Keratinocyte (primary cell): ENCODE measurements around the gene FNDC11. TPM values are rescaled to one million over a fixed set of nuclear protein-coding genes. Genes with fewer than 3 reads are reported as not detected.
A peak's percentile ranks its signal among the peaks of the same experiment; 100 is the strongest.

ENCODE experiments used
- DNase-seq: peaks from one replicate; pipeline ENCODE4 v3.0.0-alpha.2; 2011; ENCODE audit warnings: low read depth, missing footprints, low spot score
- FAIRE-seq: peaks from 2 replicates; lab custom pipeline; 2011; peaks lifted over from hg19 to GRCh38; lab: Jason Lieb, UNC
- H2AFZ ChIP-seq: 2 replicates; pipeline ENCODE4 v1.6.0; 2012; ENCODE audit warnings: low read length, control low read depth, inconsistent platforms; ENCODE audit not compliant: control insufficient read depth
- H3K27ac ChIP-seq: 2 replicates; pipeline ENCODE4 v1.5.1; 2011; ENCODE audit warnings: low read length; ENCODE audit not compliant: control insufficient read depth, insufficient read depth
- H3K27me3 ChIP-seq: 3 replicates; pipeline ENCODE4 v1.6.0; 2011; ENCODE audit warnings: low read length; ENCODE audit not compliant: control insufficient read depth, insufficient read depth; ENCODE audit errors: extremely low read depth
- H3K36me3 ChIP-seq, 2 experiments: 2 replicates in 1 of 2; 3 replicates in 1 of 2; pipeline ENCODE4 v1.5.1; 2011; ENCODE audit warnings: low read length in 2 of 2, mild to moderate bottlenecking in 1 of 2; ENCODE audit not compliant: control insufficient read depth in 2 of 2, insufficient read depth in 2 of 2; ENCODE audit errors: extremely low read depth in 1 of 2
- H3K4me1 ChIP-seq: 3 replicates; pipeline ENCODE4 v1.5.1; 2011; ENCODE audit warnings: low read length; ENCODE audit not compliant: control insufficient read depth, insufficient read depth; ENCODE audit errors: extremely low read depth
- H3K4me2 ChIP-seq: 3 replicates; pipeline ENCODE4 v1.6.0; 2011; ENCODE audit warnings: low read depth, low read length; ENCODE audit not compliant: control insufficient read depth, insufficient read depth; ENCODE audit errors: extremely low read depth
- H3K4me3 ChIP-seq, 3 experiments: fragments of 200-600 bp in 1 of 3; sonication (generic) in 1 of 3; 2 replicates in 2 of 3; 3 replicates in 1 of 3; pipeline ENCODE4 v1.5.1; 2011 to 2016; ENCODE audit warnings: low read length in 3 of 3, mild to moderate bottlenecking in 3 of 3, control low read depth in 2 of 3, inconsistent platforms in 1 of 3, low read depth in 1 of 3, mixed read lengths in 1 of 3, mixed run types in 1 of 3, moderate library complexity in 1 of 3; ENCODE audit not compliant: control insufficient read depth in 2 of 3, insufficient read depth in 2 of 3; ENCODE audit errors: extremely low read depth in 1 of 3
- H3K79me2 ChIP-seq: 2 replicates; pipeline ENCODE4 v1.6.0; 2012; ENCODE audit warnings: low read length; ENCODE audit not compliant: control insufficient read depth, insufficient read depth
- H3K9ac ChIP-seq: 3 replicates; pipeline ENCODE4 v1.6.0; 2011; ENCODE audit warnings: low read length; ENCODE audit not compliant: control insufficient read depth, insufficient read depth; ENCODE audit errors: extremely low read depth
- H3K9me1 ChIP-seq: 3 replicates; pipeline ENCODE4 v1.6.0; 2011; ENCODE audit warnings: low read length; ENCODE audit not compliant: control insufficient read depth, insufficient read depth; ENCODE audit errors: extremely low read depth
- H3K9me3 ChIP-seq: 2 replicates; pipeline ENCODE4 v1.5.1; 2012; ENCODE audit warnings: low read depth, low read length; ENCODE audit not compliant: control insufficient read depth
- H4K20me1 ChIP-seq: 3 replicates; pipeline ENCODE4 v1.6.0; 2011; ENCODE audit warnings: low read length; ENCODE audit not compliant: control insufficient read depth, insufficient read depth; ENCODE audit errors: extremely low read depth
- EZH2 ChIP-seq: IDR thresholded peaks from one replicate; pipeline ENCODE4 v1.6.1; 2012; ENCODE audit warnings: inconsistent platforms, mild to moderate bottlenecking, low read length, moderate library complexity
- dilution Hi-C: fragments of 300-500 bp; cut with MboI; formaldehyde crosslinking; loops from one replicate; pipeline ENCODE4 v1.7.0; 2020; ENCODE audit warnings: low sequenced_read_pairs; ENCODE audit not compliant: extremely low pct_ligation_motif_present
- polyA plus RNA-seq, 5 experiments: library from polyadenylated mRNA; depleted of rRNA in 3 of 5; stranded (reverse) in 3 of 5; stranded (forward) in 1 of 5; unstranded in 1 of 5; fragments of >200 nt; gene quantifications; 1 replicate in 1 of 5; 2 replicates in 3 of 5; 3 replicates in 1 of 5; pipeline versions ENCODE4 v1.2.1 to v1.2.3, GENCODE V29; 2011 to 2012; ENCODE audit warnings: missing spikeins in 2 of 5, low read depth in 1 of 5, low replicate concordance in 1 of 5
- TF ChIP-seq, protein P1 (sequence below), 3 experiments: IDR thresholded peaks in 1 of 3; conservative IDR thresholded peaks in 1 of 3; optimal IDR thresholded peaks in 1 of 3; 2 replicates in 2 of 3; 3 replicates in 1 of 3; pipeline versions ENCODE3 to v1.5.1; 2011; ENCODE audit warnings: low read length in 3 of 3, mild to moderate bottlenecking in 3 of 3, moderate library complexity in 2 of 3, control low read depth in 1 of 3, inconsistent platforms in 1 of 3; ENCODE audit not compliant: insufficient read depth in 2 of 3; ENCODE audit errors: extremely low read depth in 1 of 3

Gene FNDC11
- polyA plus RNA-seq, 1 donor (not counting 4 experiments of a cell fraction or from before 2014, with no cell fraction given): 0.55 TPM

DNA sequence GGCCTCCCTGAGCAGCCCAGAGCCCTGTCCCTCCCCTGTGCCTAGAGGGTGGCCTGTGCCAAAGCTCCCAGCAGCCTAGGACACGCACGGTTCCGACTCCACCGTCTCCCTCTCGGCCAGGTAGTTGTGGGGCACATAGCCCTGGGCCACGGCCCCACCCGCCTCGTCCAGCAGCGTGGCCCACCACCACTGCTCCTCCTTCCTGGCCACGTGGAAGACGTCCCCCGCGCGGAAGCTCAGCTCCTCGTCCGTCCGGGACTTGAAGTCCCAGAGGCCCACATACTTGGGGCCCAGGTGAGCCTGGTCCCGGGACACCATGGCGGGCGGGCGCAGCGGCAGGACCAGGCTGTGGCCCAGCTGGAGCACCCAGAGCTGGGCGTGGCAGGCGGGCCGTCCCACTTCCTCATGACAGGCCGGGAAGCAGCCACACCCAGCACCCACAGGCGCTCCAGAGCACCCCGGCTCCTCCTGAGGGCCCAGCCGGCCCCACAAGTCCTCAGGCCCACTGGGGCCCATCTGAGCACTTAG, 16.9 kb upstream of the FNDC11 start, which contains the start of gene PTK6:
Gene PTK6, minus strand, starts transcription at position 380 of the 528 bp plus-strand sequence. Its CDS starts 62 bp downstream, at position 318.
- peak within 1 kb of the TSS; percentile 51 for H3K27ac ChIP-seq

DNA sequence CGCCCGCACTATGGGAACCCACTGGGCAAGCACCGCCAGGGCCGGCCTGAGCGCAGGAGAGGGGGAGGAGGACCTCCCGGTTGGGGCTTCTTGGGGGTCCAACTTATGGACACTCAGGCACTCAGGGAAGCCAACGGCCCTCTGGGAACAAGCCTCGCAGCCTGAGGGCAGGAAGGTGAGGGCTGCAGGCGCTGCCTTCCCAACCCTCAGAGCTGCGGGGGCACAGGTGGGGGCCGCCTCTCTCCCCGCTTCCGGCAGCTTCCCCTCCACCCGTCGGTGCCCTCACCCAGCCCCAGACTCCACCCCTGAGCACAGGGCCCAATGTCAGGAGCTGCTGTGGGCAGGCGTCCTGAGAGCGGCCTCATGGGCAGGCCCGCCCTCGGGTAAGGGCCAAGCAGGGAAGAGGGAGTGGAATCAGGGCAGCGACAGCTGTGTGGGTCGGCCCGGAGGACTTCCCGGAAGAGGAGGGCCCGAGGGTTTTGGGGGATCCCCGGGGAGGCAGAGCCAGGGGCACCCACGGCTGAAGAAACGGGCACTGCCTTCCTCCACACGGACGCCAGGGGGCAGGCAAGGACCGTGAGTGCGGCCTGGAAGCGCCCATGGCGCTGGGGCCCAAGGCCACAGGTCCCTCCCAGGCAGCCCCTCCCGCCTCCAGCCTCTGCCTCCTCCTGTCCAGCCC, 16.3 kb upstream of the FNDC11 start:
- Histone ChIP-seq H3K4me1 (peaks cover 36% of the 10 kb centered on the region), H3K4me3 (peak overlapping the region; percentile 78 to 87 (median 86)), H3K79me2 (peaks cover 10% of the 10 kb centered on the region), H3K4me2 (peak overlapping the region; percentile 80), H3K27ac (peak overlapping the region; percentile 51), H3K9ac (peak overlapping the region; percentile 87), H3K9me3 (no peaks in the 10 kb centered on the region), H3K9me1 (no peaks in the 10 kb centered on the region), H2AFZ (no peak overlapping the region), H3K36me3 (peaks cover 0 to 5% of the 10 kb centered on the region in 2 experiments), H4K20me1 (peaks cover 5% of the 10 kb centered on the region), H3K27me3 (no peaks in the 10 kb centered on the region)
- FAIRE-seq: peak; percentile 78
- TF ChIP-seq EZH2: no peak
- TF ChIP-seq, protein P1, sequence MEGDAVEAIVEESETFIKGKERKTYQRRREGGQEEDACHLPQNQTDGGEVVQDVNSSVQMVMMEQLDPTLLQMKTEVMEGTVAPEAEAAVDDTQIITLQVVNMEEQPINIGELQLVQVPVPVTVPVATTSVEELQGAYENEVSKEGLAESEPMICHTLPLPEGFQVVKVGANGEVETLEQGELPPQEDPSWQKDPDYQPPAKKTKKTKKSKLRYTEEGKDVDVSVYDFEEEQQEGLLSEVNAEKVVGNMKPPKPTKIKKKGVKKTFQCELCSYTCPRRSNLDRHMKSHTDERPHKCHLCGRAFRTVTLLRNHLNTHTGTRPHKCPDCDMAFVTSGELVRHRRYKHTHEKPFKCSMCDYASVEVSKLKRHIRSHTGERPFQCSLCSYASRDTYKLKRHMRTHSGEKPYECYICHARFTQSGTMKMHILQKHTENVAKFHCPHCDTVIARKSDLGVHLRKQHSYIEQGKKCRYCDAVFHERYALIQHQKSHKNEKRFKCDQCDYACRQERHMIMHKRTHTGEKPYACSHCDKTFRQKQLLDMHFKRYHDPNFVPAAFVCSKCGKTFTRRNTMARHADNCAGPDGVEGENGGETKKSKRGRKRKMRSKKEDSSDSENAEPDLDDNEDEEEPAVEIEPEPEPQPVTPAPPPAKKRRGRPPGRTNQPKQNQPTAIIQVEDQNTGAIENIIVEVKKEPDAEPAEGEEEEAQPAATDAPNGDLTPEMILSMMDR (optimal IDR thresholded peaks at IDR 0.05 in 1 of 3, IDR thresholded peaks at IDR 0.05 in 1 of 3, conservative IDR thresholded peaks at IDR 0.05 in 1 of 3; ENCODE audit: extremely low read depth in 1 of 3, insufficient read depth in 2 of 3, low read length in 3 of 3): peak; percentile 92 to 100 (median 98)
- dilution Hi-C loops: no loop called here
- DNase-seq: peak; percentile 98

More for the DNA sequence above, 16.9 kb upstream of the FNDC11 start, which contains the start of gene PTK6:
- Histone ChIP-seq H3K9me3 (no peaks in the 10 kb centered on the region), H3K4me2 (peak within 1 kb of the TSS; percentile 80), H3K9ac (peak within 1 kb of the TSS; percentile 87), H3K79me2 (peaks cover 10% of the 10 kb centered on the region), H3K9me1 (no peaks in the 10 kb centered on the region), H3K4me3 (peak within 1 kb of the TSS; percentile 78 to 87 (median 86)), H3K27me3 (no peaks in the 10 kb centered on the region), H3K36me3 (peaks cover under 1 to 6% of the 10 kb centered on the region in 2 experiments), H4K20me1 (peaks cover 5% of the 10 kb centered on the region), H2AFZ (peak within 1 kb of the TSS; percentile 15), H3K4me1 (peaks cover 31% of the 10 kb centered on the region)
- dilution Hi-C loops: no loop called here
- no peak for DNase-seq
- TF ChIP-seq EZH2: no peak
- TF ChIP-seq, protein P1 (optimal IDR thresholded peaks at IDR 0.05 in 1 of 3, IDR thresholded peaks at IDR 0.05 in 1 of 3, conservative IDR thresholded peaks at IDR 0.05 in 1 of 3; ENCODE audit: extremely low read depth in 1 of 3, insufficient read depth in 2 of 3, low read length in 3 of 3): no peak
- FAIRE-seq: no peak
